GM21529 (cell line): Measurements from ENCODE around the gene ORAI1.
"Not testable (repeated sequence)": the region's sequence is repeated elsewhere in the genome, so short reads cannot be mapped to it uniquely, and the experiment has no call there.

Experiments
- ATAC-seq: cut with Tn5 transposase; IDR thresholded peaks from one replicate; pipeline ENCODE4 v1.9.1; 2021; ENCODE audit not compliant: unreplicated experiment

Gene ORAI1

DNA sequence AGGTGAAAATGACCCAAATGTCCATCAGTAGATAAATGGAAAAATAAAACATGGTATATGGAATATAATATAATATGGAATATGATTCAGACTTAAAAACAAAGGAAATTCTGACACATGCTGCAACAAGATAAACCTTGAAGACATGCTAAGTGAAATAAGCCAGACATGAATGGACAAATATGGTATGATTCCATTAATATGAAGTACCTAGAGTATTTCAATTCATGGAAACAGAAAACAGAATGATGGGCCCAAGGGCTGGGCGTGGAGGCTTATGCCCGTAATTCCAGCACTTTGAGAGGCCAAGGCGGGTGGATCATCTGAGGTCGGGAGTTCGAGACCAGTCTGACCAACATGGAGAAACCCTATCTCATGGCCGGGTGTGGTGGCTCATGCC lies 22.7 kb upstream of the ORAI1 start:
- no peak for ATAC-seq

DNA sequence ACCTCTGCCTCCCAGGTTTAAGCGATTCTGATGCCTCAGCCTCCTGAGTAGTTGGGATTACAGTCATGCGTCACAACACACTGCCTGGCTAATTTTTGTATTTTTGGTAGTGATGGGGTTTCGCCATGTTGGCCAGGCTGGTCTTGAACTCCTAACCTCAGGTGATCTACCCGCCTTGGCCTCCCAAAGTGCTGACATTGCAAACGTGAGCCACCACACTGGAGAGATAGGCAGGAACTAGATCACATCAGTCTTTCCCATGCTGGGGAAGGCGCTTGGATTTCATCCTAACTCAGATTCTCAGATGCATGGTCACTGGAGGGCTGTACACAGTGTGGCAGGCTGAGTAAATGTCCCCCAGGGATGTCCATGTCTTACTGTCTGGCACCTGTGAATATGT lies 18.0 kb upstream of the ORAI1 start:
- no peak for ATAC-seq

DNA sequence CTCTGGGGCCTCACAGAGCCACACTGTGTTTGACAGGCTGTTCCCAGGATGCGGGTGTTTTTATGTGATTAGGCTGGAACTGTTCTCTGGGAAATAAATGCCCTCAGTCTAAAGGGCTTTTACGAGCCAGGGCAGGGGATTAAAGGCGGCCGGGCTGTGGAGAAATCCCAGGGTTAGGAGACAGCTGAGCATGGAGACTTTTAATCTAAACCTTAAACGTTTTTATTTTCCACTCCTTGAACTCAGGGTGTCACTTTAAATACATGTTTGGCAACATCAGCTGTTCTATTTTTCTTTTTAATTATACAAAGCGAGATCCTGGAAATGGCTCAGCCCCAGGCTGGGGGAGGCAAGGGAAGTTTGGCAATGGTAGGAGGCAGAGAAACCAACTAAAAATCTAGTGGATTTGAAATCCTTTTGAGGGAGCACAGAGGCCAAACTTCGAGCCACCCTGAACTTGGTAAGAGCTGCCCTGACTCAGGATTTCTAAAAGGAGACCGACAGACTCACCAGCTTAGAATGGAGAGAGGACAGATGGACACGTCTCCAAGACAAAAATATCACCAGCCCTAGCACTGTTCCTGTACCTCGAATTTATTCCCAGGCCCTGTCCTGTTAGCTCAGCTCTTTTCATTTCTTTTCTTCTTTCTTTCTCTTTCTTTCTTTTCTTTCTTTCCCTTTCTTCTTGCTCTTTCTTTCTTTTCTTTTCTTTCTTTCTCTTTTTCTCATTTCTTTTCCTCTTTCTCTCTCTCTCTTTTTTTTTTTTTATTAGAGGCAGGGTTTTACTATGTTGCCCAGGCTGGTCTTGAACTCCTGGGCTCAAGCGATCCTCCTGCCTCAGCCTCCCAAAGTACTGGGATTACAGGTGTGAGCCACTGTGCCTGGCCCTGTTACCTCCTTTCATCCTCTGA lies 15.8 kb upstream of the ORAI1 start:
- no peak for ATAC-seq

DNA sequence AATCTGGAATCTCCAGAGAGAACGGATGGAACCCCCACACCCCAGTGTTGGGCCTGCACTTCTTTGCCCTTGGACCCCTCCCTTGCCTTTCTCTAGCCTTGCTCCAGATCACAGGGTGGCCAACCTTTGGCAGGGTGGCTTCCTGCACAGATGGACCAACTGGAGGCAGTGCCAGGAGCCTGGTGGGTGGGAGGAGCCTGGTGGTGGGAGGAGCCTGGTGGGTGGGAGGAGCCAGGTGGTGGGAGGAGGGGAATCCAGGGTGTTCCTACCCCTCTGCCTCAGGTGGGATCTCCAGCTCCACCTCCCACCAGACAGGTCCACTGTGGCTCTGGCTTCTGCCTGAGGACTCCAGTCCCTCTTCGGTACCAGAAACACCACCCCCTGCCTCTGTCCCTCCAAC lies 15.0 kb upstream of the ORAI1 start:
- no peak for ATAC-seq

DNA sequence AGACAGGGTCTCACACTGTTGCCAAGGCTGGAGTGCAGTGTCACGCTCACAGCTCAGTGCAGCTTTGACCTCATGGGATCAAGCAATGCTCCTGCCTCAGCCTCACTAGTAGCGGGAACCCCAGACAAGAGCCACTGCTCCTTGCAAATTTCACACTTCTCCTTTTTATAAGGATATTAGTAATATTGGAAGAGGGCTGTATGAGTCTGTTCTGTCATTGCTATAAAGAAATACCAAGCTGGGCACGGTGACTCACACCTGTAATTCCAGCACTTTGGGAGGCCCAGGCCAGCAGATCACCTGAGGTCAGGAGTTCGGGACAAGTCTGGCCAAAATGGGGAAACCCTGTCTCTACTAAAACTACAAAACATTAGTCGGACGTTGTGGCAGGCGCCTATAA lies 12.9 kb upstream of the ORAI1 start:
- no peak for ATAC-seq

DNA sequence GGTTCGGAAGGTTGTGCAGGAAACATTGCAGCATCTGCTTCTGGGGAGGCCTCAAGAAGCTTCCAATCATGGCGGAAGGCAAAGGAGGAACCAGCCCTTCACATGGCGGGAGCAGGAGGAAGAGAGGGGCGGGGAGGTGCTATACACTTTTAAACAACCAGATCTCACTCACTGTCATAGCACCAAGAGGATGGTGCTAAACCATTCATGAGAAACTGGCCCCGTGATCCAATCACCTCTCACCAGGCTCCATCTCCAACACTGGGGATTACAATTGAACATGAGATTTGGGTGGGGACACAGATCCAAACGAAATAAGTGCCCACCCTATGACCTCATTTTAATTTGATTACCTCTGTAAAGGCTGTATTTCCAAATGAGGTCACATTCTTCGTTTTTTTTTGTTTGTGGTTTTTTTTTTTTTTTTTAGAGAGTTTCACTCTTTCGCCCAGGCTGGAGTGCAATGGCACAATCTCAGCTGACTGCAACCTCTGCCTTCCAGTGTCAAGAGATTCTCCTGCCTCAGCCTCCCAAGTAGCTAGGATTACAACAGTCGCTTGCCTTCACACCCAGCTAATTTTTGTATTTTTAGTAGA lies 11.4 kb upstream of the ORAI1 start:
- ATAC-seq, result no peak

DNA sequence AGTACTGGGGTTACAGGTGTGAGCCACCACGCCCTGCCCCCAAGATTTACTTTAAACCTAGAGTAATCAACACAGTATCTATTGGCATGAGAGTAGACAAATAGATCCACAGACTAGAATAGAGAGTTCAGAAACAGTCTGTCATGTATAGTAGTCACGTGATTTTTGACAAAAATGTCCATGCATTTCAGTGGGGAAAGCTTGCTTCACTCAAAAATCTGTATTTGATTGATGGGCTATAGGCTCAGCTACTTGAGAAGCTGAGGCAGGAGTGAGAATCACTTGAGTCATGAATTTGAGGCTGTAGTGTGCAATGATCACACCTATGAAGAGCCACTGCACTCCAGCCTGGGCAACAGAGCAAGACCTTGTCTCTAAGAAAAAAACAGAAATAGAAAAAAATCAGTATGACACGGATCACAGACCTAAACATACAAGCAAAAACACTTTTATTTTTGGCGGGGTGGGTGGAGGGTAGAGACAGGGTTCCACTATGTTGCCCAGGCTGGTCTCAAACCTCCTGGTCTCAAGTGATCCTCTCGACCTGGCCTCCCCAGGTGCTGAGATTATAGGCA lies 7.6 kb upstream of the ORAI1 start:
- ATAC-seq, result no peak

DNA sequence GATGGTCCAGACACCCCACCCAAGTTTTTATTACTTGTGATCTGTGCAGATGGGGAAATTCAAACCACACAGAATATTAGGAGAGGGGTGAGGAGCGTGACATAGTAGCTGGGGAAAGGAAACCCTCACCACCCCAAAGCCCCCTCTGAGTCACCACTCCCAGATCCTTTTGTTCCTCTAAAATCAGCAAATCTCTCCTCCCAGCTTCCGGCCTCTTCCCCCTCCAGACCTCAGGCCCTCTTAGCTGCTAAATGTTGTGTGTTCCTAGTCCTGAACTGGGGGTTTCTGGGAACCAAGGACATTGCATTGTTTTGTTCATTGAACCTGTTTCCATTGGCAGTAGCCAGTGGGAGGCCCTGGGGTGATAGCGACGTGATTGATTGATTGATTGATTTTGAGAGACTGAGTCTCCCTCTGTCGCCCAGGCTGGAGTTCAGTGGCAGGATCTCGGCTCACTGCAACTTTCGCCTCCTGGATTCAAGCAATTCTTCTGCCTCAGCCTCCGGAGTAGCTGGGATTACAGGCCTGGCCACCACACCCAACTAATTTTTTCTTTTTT lies 5.9 kb upstream of the ORAI1 start:
- no peak for ATAC-seq

DNA sequence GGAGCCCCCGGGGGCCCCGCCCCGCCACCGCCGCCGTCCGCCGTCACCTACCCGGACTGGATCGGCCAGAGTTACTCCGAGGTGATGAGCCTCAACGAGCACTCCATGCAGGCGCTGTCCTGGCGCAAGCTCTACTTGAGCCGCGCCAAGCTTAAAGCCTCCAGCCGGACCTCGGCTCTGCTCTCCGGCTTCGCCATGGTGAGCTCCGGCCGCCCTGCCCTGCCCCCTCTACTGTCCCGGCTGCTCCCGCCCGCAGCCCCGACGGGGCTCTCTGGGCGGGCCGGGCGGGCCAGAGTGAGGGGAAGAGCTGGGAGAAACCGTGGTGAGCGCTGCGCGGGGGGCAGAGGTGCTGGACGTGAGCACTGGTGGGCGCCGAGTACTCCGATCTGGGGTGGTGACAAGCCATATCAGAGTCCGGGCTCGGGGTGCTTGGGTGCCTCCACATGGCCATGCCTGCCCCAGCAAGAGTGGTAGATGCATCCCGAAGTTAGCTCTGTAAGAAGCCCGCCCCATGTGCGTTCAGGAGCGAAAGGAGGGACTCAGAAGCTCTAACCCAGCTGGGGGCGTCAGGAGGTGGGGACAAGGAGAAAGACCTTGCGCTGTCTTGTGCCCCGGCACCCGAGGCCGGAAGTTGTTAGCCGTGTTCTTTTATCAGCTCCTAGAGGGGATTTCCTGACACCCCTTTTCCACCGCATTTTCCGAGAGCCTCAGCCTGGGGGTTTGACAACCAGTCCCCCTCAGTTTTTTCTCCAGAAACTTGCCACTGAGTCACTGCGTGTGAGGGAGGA lies 717 bp downstream of the ORAI1 start:
- ATAC-seq, result peak; percentile 36

DNA sequence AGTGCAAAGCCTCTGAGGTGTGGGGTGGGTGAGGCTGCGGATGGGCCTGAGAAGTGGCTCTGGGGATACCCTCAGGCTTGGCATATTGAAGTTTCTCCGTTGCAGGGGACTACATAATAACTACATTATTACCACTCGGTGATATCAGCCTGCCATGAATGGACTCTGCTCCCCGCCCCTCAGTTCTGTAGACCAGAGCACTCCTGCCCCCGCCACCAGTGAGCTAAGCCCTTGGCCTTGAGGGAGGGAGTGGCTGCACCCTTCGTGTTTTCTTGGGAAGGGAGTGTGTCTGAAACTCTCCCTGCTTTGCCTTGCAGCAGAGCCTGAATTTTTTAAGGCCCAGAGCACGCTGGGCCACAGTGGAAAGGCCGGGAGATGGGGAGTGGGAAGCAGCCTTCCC lies 1.7 kb downstream of the ORAI1 start:
- ATAC-seq, result no peak

DNA sequence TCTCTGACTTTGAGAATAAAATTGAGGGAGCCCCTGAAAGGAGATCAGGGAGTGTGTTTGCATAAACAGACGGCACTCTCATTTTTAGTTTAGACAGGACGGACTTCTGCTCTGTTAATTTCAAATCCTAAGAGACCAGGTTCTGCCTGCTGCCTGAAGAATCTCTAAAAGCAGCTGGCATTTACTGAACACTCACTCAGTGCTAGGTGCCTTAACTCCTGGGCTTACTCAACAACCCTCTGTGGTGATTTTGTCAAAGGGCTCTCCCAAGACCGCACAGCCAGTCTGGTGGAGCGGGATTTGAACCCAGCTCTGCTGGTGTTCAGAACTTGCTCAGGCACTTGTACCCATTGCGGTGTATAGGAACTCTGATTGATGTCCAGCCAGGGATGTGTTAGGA lies 2.2 kb downstream of the ORAI1 start:
- ATAC-seq, result no peak

DNA sequence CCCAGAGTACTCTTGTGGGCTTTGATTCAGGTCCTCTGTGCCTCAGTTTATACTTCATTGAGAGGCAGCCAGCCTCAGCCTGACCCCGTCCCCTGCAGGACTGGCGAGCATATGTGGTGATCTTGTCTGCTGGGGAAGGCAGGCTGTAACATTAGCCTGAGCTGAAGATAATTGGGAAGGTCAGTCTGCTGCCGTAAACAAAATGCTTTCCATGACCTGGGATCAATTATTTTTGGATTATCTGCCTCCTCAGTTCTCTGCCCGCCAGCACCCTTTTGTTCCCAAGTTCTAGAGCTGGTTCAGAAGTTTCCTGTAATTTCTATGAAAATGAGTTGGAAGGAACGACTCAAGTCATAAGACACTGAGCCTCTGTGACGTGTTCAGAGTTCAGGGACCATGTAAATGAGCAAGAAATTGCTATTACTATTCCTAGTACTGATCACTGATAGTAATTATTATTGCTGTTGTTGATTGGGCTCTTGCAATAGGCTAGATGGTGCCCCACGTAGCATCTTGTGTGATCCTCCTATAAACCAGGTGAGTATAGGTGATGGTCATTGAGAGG lies 4.5 kb downstream of the ORAI1 start:
- ATAC-seq, result no peak

DNA sequence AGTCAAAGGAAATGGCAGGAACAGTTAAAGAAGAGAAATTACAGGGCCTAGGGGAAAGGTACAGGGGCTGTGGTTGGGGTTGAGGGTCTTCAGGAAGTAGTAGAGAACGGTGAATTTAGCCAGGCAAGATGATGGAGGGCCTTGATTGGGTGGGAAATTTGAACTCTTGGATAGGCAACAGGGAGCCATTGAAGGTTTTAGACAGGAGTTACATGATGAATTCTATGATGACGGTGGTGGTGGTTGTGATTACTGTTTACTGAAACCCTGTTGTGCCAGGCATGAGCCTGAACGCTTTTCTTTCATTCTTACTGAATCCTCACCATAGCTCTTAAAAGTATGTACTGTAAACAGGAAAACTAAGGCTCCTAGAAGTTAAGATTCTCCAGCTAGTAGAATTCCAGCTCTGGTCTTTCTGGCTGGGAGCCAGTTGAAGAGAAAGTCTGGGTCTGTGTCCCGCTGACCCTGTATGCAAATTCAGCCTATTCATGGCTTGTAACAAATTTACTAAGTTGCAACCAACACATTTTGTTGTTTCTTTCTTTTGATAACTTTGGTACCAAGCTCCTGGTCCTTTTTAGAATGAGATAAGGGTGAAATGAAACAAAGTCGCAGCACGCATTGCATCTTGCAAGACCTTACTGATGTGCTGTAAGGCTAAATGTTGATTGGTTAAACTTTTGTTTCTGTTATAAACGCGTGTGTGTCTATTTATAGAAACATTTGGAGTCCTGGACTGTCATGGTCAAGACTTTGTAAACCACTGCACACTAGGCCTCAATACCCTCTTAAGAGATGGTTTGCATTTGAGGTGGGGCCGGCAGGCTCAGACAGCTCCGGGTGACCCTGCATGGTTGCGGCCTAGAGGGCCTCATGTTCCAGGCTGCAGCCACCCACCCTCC lies 6.0 kb downstream of the ORAI1 start:
- ATAC-seq, result no peak

DNA sequence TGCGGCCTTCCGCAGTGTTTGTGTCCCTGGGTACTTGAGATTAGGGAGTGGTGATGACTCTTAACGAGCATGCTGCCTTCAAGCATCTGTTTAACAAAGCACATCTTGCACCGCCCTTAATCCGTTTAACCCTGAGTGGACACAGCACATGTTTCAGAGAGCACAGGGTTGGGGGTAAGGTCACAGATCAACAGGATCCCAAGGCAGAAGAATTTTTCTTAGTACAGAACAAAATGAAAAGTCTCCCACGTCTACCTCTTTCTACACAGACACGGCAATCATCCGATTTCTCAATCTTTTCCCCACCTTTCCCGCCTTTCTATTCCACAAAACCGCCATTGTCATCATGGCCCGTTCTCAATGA lies 7.5 kb downstream of the ORAI1 start:
- not testable (repeated sequence) for ATAC-seq

DNA sequence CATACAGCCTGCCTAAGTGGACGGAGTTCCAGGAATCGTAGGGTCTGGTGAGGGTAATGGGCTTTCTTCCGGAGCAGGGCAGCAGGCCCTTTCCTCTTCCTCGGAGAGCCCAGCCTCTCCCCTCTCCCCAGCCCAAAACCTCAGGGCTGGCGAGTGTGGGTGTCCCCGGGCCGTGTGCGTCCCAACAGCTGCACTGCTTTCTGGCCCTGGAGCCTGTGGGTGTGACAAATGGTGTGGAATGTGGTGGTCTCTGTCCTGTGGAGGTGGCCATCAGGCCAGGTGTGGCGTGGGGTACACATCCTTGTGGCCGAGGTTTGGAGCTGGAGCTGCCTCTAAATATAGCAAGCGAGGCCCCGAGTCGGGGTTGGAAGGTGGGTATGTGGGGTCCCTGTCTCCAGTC lies 8.5 kb downstream of the ORAI1 start:
- no peak for ATAC-seq

DNA sequence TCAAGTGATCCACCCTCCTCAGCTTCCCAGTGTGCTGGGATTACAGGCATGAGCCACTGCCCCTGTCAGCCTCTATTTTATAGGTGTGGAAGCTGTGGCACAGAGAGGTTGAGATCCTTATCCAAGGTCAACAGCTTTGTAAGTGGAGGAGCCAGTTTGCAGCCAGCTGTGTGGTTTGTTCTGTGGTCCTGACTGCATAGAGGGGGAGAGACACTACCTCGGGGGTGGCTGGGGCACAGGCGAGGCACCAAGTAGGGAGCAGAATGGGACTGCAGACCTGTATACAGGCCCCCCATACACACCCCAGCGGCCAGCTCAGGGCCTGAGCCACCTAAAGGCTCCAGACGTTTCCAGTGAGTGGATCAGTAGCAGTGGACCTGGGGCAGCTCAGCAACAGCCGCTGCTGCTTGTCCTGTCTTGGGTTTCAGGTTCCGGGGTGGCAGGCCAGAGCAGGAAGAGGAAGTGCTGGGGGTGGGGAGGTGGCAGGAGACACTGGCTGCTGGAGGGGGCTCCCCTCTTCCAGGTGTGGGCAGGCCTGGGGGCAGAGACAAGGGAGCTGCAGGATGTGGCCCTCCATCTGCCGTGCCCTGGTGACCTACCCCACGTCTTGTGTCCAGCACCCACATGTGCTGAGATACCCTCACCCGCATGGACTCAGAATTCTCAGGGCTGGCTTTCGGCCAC lies 11.0 kb downstream of the ORAI1 start:
- peak; percentile 76 for ATAC-seq

DNA sequence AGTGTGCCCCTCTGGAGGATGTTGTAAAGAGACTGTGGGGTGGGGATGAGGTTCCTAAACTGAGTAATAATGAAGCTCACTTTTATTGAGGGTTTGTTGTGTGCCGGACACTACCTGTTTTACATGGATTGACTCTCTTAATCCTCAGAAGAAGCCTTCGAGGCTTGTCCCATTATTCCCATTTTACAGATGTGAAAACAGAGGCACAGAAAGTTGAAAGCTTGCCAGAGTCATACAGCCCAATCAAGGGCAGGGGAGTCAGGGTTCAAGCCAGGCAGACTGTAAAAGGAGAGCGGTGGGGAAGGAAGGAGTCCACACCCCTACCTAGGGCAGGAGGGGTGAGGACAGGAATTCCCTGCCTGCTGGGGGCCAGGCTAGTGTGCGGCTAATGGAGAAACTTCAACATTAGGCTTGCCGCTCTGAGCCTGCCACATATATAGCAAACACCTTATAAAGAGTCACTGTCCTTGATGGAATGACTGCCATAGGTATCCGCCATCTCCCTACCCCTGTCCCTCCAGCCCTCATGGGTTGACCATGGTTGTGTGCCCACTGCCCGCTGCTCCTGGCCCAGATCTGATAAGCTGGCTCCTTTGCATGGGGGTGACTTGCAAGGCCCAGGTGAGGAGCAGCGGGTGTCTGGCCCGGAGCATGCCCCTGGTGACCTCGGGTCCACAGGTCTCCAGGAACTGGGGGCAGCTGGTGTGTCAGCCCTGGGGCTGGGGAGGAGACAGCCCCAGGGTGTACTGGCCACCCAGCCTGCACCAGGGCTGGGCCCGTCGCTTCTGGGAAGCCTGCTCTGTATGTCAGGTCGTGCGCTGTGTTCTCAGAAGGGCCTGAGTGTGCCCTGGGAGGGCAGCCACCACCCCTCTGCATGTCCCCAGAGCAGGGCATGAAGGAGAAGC lies 12.2 kb downstream of the ORAI1 start:
- ATAC-seq, result no peak

DNA sequence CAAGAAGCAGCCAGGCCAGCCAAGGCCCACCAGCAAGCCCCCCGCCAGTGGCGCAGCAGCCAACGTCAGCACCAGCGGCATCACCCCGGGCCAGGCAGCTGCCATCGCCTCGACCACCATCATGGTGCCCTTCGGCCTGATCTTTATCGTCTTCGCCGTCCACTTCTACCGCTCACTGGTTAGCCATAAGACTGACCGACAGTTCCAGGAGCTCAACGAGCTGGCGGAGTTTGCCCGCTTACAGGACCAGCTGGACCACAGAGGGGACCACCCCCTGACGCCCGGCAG lies 15.0 kb downstream of the ORAI1 start:
- no peak for ATAC-seq
